ENCODE results near the gene FOXO1. TPM values are rescaled to one million over a fixed set of nuclear protein-coding genes. Genes with fewer than 3 reads are reported as not detected.

The FOXO1 gene
- total and polyA plus RNA-seq, 10 donors = 7.1 to 58.9 (median 47.2) TPM

GRCh38 chr13:40563350-40564125 is 102.9 kb downstream of the FOXO1 start:
- peak overlapping the region in 6 of 8 donors; percentile 7 to 58 (median 50) for H3K27ac ChIP-seq
- intact Hi-C loops (cut with DNase I; ENCODE audit: low total_unique reads) = no loop called here
- H3K9me3 ChIP-seq = no peaks in the 10 kb centered on the region
- DNase-seq = no peak
- WGBS, 5 donors = 55 to 74% (median 72%) methylated on average over 14 of the region's 14 CpGs
- H3K4me3 ChIP-seq = peak overlapping the region in 2 of 8 donors; percentile 6 to 8
- peaks cover 0 to 22% (median 11%) of the 10 kb centered on the region in 6 donors for H3K36me3 ChIP-seq
- peaks cover 48 to 99% (median 67%) of the 10 kb centered on the region in 6 donors for H3K4me1 ChIP-seq
- TF ChIP-seq POLR2A (IDR thresholded peaks at IDR 0.05) (no peak), CTCF (IDR thresholded peaks at IDR 0.05 in 8 of 11, conservative IDR thresholded peaks at IDR 0.05 in 3 of 11) (no peak)
- H3K27me3 ChIP-seq (replicated peaks in 1 of 7) = no peaks in the 10 kb centered on the region

- Histone ChIP-seq H3K27ac (peak overlapping the region in 5 of 8 donors; percentile 22 to 58 (median 51)), H3K4me3 (no peak overlapping the region), H3K36me3 (peaks cover 0 to 25% (median 11%) of the 10 kb centered on the region in 6 donors), H3K27me3 (replicated peaks in 1 of 7) (no peaks in the 10 kb centered on the region), H3K9me3 (no peaks in the 10 kb centered on the region), H3K4me1 (peaks cover 43 to 99% (median 62%) of the 10 kb centered on the region in 6 donors)
- TF ChIP-seq CTCF (IDR thresholded peaks at IDR 0.05 in 8 of 11, conservative IDR thresholded peaks at IDR 0.05 in 3 of 11) (no peak), POLR2AphosphoS5 (IDR thresholded peaks at IDR 0.05) (peak in 2 of 3 donors; percentile 41)
- peak; percentile 83 for DNase-seq
- intact Hi-C loops (cut with DNase I; ENCODE audit: low total_unique reads) = no loop called here
- 22 to 40% (median 36%) methylated on average over 6 of the region's 6 CpGs for WGBS, 5 donors
These were observed 103.5 kb downstream of the FOXO1 start for GRCh38 chr13:40562975-40563349.

GRCh38 chr13:40559915-40560314 is 106.5 kb downstream of the FOXO1 start:
- peak in 1 of 3 donors; percentile 0 for TF ChIP-seq POLR2AphosphoS5 (IDR thresholded peaks at IDR 0.05)
- TF ChIP-seq POLR2A (IDR thresholded peaks at IDR 0.05) = no peak
- Histone ChIP-seq H3K4me3 (no peak overlapping the region), H3K4me1 (peaks cover 28 to 98% (median 45%) of the 10 kb centered on the region in 6 donors), H3K27ac (no peak overlapping the region), H3K9me3 (no peaks in the 10 kb centered on the region), H3K36me3 (peaks cover 0 to 42% (median 11%) of the 10 kb centered on the region in 6 donors), H3K27me3 (replicated peaks in 1 of 7) (no peaks in the 10 kb centered on the region)
- WGBS, 5 donors = 92 to 99% (median 97%) methylated on average over 9 of the region's 9 CpGs
- intact Hi-C loops (cut with DNase I; ENCODE audit: low total_unique reads) = no loop called here
- DNase-seq = no peak

GRCh38 chr13:40558656-40559055 is 107.8 kb downstream of the FOXO1 start:
- peak overlapping the region in 2 of 8 donors; percentile 1 to 39 for H3K27ac ChIP-seq
- H3K36me3 ChIP-seq = peaks cover 0 to 42% (median 11%) of the 10 kb centered on the region in 6 donors
- H3K27me3 ChIP-seq (replicated peaks in 1 of 7) = no peaks in the 10 kb centered on the region
- H3K9me3 ChIP-seq = no peaks in the 10 kb centered on the region
- intact Hi-C loops (cut with DNase I; ENCODE audit: low total_unique reads) = no loop called here
- peaks cover 15 to 91% (median 33%) of the 10 kb centered on the region in 6 donors for H3K4me1 ChIP-seq
- TF ChIP-seq POLR2A (IDR thresholded peaks at IDR 0.05) (no peak), POLR2AphosphoS5 (IDR thresholded peaks at IDR 0.05) (no peak), CTCF (IDR thresholded peaks at IDR 0.05 in 8 of 11, conservative IDR thresholded peaks at IDR 0.05 in 3 of 11) (no peak)
- no peak overlapping the region for H3K4me3 ChIP-seq
- 30 to 64% (median 37%) methylated on average over 1 of the region's 1 CpG for WGBS, 5 donors
- no peak for DNase-seq
